Activated T-cell treated with anti-CD3 and anti-CD28 coated beads for 24 hours (primary cell): ENCODE data around the gene C19orf85.
"Not testable (repeated sequence)": the region's sequence is repeated elsewhere in the genome, so short reads cannot be mapped to it uniquely, and the experiment has no call there.

Source experiments
- DNase-seq: peaks from one replicate; pipeline ENCODE4 v3.0.0-alpha.2; 2020; ENCODE audit warnings: low read depth

The C19orf85 gene

GRCh38 chr19:55457683-55458457 lies 6.7 kb downstream of the C19orf85 start:
- DNase-seq: no peak

- no peak for DNase-seq
Observed at GRCh38 chr19:55456347-55456746, 8.2 kb downstream of the C19orf85 start.

- DNase-seq: no peak
Observed at GRCh38 chr19:55455576-55456235, 8.8 kb downstream of the C19orf85 start.

DNA sequence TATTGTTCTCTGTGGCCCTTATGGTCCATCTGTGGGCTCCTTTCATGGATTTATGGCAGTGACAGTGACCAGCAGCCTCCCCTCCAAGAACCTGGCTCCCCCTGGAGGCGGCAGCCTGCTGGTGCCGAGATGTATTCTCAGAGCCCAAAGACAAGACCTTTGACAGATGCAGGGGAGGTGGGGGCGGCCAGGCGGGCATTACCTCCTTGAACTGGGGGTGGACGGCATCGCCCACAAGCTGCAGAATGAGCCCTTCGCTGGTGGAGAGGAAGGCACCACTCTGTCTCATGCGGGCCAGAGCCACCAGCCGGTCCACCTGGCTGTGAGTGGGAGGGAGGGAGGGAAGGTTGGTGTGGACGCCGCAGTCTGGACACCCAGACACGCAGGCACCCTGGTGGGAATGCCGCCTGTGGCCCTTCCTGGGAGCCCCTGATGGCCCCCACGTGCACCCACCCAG lies 9.7 kb downstream of the C19orf85 start:
- DNase-seq: no peak

GRCh38 chr19:55453511-55454260 lies 10.9 kb downstream of the C19orf85 start:
- no peak for DNase-seq

GRCh38 chr19:55452749-55453346 lies 11.7 kb downstream of the C19orf85 start:
- no peak for DNase-seq

- no peak for DNase-seq
Observed at GRCh38 chr19:55451965-55452748, 12.4 kb downstream of the C19orf85 start.

DNA sequence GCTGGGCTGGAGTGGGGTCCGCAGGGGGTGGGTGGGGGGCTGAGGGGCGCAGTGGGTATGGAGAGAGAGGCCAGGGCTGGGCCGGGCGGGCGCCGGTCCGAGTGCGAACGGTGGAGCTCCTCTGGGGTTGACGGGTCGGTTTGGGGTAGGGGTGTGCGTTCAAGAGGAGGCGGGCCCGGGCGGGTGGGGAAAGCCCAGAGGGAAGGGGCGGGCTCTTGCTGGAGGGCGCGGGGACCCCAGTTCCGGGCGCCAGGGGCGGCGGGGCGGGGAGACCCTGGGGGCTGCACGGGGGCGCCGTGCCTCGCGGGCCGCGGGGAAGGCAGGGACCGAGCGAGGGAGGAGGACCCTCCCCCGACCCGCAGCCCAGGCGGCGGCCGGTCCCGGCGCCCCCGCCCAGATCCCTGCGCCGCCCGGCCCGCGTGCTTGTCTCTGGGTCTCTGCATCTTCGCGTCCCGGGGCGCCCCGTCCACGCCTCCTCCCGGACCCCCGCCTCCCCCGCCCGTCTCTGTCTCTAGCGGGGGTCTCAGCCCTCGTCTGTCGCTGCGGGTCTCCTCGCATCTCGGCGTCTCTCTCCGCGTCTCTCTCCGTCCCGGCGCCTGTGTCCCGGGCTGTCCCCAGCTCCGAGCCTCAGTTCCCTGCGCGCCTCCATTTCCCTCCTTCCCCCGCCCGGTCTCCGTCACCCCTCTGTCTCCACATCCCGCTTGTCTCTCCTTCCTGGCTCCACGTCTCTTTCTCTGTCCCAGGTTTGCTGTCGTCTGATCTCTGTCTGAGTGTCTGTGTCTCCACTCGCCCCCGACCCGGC lies 13.2 kb downstream of the C19orf85 start:
- no peak for DNase-seq

DNA sequence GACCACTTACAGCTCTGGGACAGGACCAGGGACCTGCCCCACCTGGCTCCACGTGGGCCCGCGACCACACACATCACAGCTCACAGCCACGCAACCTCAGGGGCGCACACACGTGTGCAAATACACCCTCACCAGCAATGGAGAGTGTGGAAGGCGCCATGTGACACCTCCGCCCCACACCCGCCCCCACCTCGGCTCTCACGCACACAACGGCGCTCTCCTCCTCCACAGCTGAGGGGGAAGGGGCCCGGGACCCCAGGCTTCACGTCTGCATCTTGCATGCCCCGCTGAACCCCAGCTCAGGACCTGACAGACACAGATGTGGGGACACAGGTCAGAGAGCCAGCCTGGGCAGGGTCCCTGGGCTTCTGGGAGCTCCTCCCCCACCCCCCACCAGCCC lies 15.1 kb downstream of the C19orf85 start:
- no peak for DNase-seq

- DNase-seq: not testable (repeated sequence)
Observed at GRCh38 chr19:55448175-55448490, 16.4 kb downstream of the C19orf85 start.

DNA sequence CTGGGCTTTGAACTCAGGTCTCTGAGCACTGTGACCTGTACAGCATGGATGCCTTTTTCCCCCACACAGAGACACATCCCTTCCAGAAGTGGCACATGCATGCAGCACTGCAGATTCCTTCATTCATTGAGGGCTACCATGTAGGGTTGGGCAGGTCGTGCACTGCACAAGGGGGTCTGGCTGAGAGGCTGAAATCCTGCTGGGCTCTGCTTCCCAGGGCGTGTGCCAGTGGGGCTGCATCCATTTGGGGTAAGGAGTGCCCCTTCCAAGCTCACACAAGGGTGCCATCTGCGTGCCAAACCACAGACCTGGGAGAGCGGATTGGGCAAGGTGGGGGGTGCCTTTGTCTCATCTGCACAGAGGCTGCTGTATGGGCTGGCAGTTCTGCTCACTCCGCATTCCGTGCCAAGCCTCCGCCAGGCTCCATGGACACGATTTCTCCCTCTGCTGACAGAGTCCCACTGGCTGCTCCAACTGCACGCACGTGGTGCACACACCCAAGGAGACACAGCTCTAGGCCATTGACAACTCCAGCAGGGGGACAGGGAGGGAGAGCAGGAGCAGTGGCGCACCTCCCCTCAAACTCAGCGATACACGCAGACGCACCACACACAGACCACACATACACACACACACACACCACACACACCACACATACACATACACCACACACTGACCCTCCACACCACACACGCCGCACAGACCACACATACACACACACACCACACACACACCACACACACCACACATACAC lies 17.0 kb downstream of the C19orf85 start:
- no peak for DNase-seq

- DNase-seq: no peak
Observed at GRCh38 chr19:55446060-55446459, 18.5 kb downstream of the C19orf85 start.

DNA sequence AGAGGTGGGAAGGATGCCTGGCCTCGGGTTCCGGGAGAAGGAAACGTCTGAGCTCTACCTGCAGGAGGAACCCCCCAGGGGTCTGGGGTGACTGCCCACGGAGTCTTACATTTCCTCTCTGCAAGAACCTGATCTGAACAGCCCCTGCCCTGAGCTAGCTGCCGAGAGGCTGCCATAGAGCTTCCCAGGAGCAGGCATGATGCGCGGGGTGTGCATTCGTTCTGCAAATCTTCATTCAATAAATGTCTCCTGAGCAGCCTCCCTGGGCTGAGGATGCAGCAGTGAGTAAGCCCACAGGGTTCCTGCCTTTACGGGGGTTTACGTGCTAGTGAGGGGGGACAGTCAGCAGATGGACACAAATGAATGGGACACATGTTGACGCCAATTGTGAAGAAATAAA lies 19.9 kb downstream of the C19orf85 start:
- DNase-seq: no peak

DNA sequence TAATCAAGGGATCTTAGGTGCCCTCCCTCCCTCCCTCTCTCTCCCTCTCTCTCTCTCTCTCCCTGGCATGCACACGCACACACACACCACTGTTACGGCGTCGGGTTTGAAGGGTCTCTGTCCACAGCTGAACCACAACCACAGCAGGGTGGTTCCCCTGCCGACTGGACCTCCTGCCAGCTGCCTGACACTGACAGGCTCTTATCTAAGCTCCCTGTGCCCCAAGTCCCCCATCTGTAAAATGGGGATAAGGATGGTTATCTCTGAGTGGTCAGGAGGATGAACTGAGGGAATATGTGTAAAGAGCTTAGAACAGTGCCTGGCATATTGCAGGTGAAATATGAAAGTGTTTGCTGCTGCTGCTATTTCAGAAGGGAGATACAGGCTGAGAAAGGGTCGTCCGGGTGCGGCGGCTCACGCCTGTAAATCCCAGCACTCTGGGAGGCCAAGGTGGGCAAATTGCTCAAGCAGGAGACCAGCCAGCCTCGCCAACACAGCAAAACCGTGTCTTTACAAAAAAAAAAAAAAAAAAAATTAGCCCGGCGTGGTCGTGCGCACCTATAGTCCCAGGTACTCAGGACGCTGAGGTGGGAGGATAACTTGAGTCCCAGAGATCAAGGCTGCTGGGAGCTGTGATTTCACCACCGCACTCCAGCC lies 20.6 kb downstream of the C19orf85 start:
- DNase-seq: no peak

DNA sequence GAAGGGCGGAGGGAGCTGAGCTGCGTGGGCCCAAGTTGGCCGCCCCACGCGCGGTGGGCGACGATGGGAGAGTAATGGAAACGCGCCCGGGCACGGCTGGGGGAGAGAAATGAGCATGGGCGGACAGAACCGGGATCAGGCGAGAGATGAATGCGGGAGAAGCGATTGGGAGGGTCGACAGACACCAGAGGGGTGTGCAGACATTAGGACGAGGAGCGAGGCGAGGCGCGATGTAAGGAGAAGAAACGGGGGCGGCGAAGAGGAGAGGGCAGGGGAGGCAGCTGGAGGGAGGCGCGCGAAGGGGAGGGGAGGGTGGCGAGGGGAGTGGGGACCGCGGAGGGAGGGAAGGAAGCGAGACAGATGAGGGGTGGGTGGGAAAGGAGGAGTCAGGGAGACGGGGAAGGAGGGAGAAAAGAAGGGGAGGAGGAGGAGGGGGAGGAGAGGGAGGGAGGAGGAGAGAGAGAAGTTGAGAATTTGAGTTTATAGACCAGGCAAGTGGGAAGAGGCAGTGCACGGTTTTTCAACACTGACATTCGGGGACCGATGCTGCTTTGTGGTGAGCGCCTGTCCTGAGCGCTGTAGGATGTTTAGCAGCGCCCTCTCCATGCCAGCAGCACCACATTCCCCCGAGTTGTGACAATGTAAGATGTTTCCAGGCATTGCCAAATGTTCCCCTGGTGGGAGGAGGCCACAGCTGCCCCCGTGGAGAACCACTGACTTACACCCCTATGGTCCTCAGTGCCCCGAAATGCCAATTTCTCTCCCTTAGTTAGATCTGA lies 21.3 kb downstream of the C19orf85 start, which contains the start of gene SHISA7:
Gene SHISA7 (minus strand): TSS at position 256 of the 779 bp plus-strand sequence. CDS start 437 bp downstream, outside the sequence.
- DNase-seq: no peak

DNA sequence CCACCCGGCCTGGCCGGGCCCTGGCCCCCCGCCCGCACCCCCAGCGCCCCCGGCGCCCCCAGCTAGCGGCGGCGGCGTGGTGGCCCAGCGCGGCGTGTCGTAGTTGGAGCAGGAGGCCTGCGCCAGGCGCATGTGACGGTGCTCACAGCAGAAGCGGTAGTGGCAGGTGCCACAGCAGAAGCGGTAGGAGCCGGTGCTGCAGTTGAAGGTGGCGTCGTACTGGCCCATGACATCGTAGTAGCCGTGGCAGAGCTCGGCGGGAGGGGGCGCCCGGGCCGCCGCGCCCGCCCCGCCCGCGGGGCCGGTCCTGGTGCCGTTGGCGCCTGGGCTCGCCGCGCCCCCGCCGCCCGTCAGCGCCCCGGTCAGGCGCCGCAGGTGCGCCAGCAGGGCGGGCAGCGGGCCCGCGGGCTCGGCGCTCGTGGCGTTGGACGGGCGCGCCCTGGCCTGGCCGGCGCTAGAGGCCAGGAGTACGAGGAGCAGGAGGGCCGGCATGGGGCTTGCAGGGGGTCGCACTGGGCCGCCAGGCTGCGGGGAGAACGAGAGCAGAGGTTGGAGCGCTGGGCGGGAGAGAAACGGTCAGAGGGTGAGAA lies 22.1 kb downstream of the C19orf85 start:
- DNase-seq: no peak

DNA sequence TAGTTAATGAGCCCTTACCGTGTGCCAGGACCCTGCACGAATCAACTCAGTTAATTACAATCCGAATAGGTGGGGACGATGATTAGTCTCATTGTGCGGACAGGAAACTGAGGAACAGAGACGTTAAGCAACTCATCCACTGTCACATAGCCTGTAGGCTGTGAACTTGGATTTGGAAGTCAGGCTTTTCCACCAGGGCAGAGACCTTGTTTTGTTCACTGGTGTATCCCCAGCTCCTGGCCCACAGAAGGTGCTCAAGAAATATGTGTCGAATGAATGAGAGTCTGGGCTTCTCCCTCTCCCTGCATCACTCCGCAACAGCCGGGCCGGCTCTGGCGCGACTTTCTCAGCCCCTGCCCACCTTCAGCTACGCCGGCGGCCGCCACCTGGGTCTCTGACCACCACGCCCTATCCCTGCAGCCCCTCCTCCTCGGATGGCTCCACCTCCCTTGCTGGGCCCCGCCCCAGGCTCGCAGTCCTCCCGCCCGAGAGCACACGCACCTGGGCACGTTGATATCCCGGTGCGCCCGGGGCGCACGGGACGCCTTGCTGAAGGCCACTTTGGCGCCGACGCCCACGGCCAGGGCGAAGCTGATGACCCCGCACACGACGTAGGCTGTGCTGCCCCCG lies 22.7 kb downstream of the C19orf85 start:
- no peak for DNase-seq

- no peak for DNase-seq
Observed at GRCh38 chr19:55441319-55441691, 23.2 kb downstream of the C19orf85 start.
